ENCODE results near the gene SPRED1. TPM values are rescaled to one million over a fixed set of nuclear protein-coding genes. Genes with fewer than 3 reads are reported as not detected.

The SPRED1 gene
- total RNA-seq, 1 experiment from 2014 or later: 28.1 TPM

- TF ChIP-seq CTCF (IDR thresholded peaks at IDR 0.05; ENCODE audit: unreplicated experiment): no peak
- intact Hi-C loops (cut with micrococcal nuclease): no loop called here
- no peaks in the 10 kb centered on the region for H3K27me3 Mint-ChIP-seq (ENCODE audit: insufficient read depth, unreplicated experiment)
- H3K9me3 Mint-ChIP-seq (ENCODE audit: unreplicated experiment): no peaks in the 10 kb centered on the region
- H3K36me3 Mint-ChIP-seq (ENCODE audit: insufficient read depth, unreplicated experiment): no peaks in the 10 kb centered on the region
- H3K4me3 Mint-ChIP-seq (ENCODE audit: unreplicated experiment): no peak overlapping the region
- no TSS peak for BruUV-seq (replicated peaks)
- H3K27ac Mint-ChIP-seq (ENCODE audit: low read depth, unreplicated experiment): no peak overlapping the region
- ChIA-PET CTCF (interaction anchor here (0.6 kb wide), 1 partner anchor 91 kb away, joined by 4 read pairs; no protein-coding TSS in a partner anchor), POLR2A (interaction anchor here (0.9 to 4.0 kb wide), 6 partner anchors 7 to 136 kb away, joined by 3 to 24 read pairs (median 4); partner anchors contain the start of gene SPRED1)
- DNase-seq (ENCODE audit: unreplicated experiment): no peak
- H3K4me1 Mint-ChIP-seq (ENCODE audit: insufficient read depth, unreplicated experiment): peaks cover 8% of the 10 kb centered on the region
Measured at GRCh38 chr15:38208206-38208605, 44.4 kb upstream of the SPRED1 start.

- Mint-ChIP-seq H3K4me1 (ENCODE audit: insufficient read depth, unreplicated experiment) (peaks cover 8% of the 10 kb centered on the region), H3K27ac (ENCODE audit: low read depth, unreplicated experiment) (no peak overlapping the region), H3K9me3 (ENCODE audit: unreplicated experiment) (no peaks in the 10 kb centered on the region), H3K36me3 (ENCODE audit: insufficient read depth, unreplicated experiment) (no peaks in the 10 kb centered on the region), H3K27me3 (ENCODE audit: insufficient read depth, unreplicated experiment) (no peaks in the 10 kb centered on the region), H3K4me3 (ENCODE audit: unreplicated experiment) (no peak overlapping the region)
- no peak for TF ChIP-seq CTCF (IDR thresholded peaks at IDR 0.05; ENCODE audit: unreplicated experiment)
- intact Hi-C loops (cut with micrococcal nuclease): no loop called here
- BruUV-seq (replicated peaks): no TSS peak
- POLR2A ChIA-PET: interaction anchor here (1.4 to 4.0 kb wide), 2 partner anchors 9 to 78 kb away, joined by 4 to 19 read pairs; no protein-coding TSS in a partner anchor
- CTCF ChIA-PET: no interaction called here
- no peak for DNase-seq (ENCODE audit: unreplicated experiment)
Measured at GRCh38 chr15:38208779-38209178, 43.9 kb upstream of the SPRED1 start.

- ChIA-PET POLR2A (no interaction called here), CTCF (no interaction called here)
- no peak for DNase-seq (ENCODE audit: unreplicated experiment)
- H3K4me1 Mint-ChIP-seq (ENCODE audit: insufficient read depth, unreplicated experiment): peaks cover 8% of the 10 kb centered on the region
- H3K27ac Mint-ChIP-seq (ENCODE audit: low read depth, unreplicated experiment): no peak overlapping the region
- no peak overlapping the region for H3K4me3 Mint-ChIP-seq (ENCODE audit: unreplicated experiment)
- no peaks in the 10 kb centered on the region for H3K27me3 Mint-ChIP-seq (ENCODE audit: insufficient read depth, unreplicated experiment)
- H3K9me3 Mint-ChIP-seq (ENCODE audit: unreplicated experiment): no peaks in the 10 kb centered on the region
- no peak for TF ChIP-seq CTCF (IDR thresholded peaks at IDR 0.05; ENCODE audit: unreplicated experiment)
- intact Hi-C loops (cut with micrococcal nuclease): no loop called here
- no TSS peak for BruUV-seq (replicated peaks)
- H3K36me3 Mint-ChIP-seq (ENCODE audit: insufficient read depth, unreplicated experiment): no peaks in the 10 kb centered on the region
Measured at GRCh38 chr15:38211249-38211648, 41.4 kb upstream of the SPRED1 start.

GRCh38 chr15:38211811-38212210 lies 40.8 kb upstream of the SPRED1 start:
- ChIA-PET CTCF (interaction anchor here (0.5 to 1.5 kb wide), 3 partner anchors 27 to 126 kb away, joined by 3 to 4 read pairs (median 3); no protein-coding TSS in a partner anchor), POLR2A (no interaction called here)
- Mint-ChIP-seq H3K27ac (ENCODE audit: low read depth, unreplicated experiment) (no peak overlapping the region), H3K27me3 (ENCODE audit: insufficient read depth, unreplicated experiment) (no peaks in the 10 kb centered on the region), H3K4me1 (ENCODE audit: insufficient read depth, unreplicated experiment) (peaks cover 13% of the 10 kb centered on the region), H3K36me3 (ENCODE audit: insufficient read depth, unreplicated experiment) (no peaks in the 10 kb centered on the region), H3K4me3 (ENCODE audit: unreplicated experiment) (no peak overlapping the region), H3K9me3 (ENCODE audit: unreplicated experiment) (no peaks in the 10 kb centered on the region)
- DNase-seq (ENCODE audit: unreplicated experiment): no peak
- BruUV-seq (replicated peaks): no TSS peak
- no peak for TF ChIP-seq CTCF (IDR thresholded peaks at IDR 0.05; ENCODE audit: unreplicated experiment)
- intact Hi-C loops (cut with micrococcal nuclease): no loop called here

All from MCF 10A (cell line).